Loucy (cell line): Measurements from ENCODE around the gene TNFRSF14.

Experiments used
- H2AFZ ChIP-seq: fragments of 200-600 bp; sonication (generic); 2 replicates; pipeline ENCODE4 v1.6.0; 2016; ENCODE audit warnings: antibody characterized with exemption, mild to moderate bottlenecking, low read length, moderate library complexity
- H3F3A ChIP-seq: fragments of 200-600 bp; 2 replicates; pipeline ENCODE4 v1.6.0; 2016; ENCODE audit warnings: antibody characterized with exemption, low read depth, mild to moderate bottlenecking
- H3K27me3 ChIP-seq: fragments of 200-600 bp; sonication (generic); 2 replicates; pipeline ENCODE4 v1.6.1; 2014; ENCODE audit warnings: low read length, mild to moderate bottlenecking; ENCODE audit not compliant: insufficient read depth, poor library complexity, severe bottlenecking
- H3K36me3 ChIP-seq: fragments of 200-600 bp; sonication (generic); 2 replicates; pipeline ENCODE4 v1.6.1; 2016; ENCODE audit warnings: low read length; ENCODE audit not compliant: insufficient read depth
- H3K4me1 ChIP-seq: fragments of 200-600 bp; sonication (generic); 2 replicates; pipeline ENCODE4 v1.5.1; 2014; ENCODE audit warnings: low read length, mild to moderate bottlenecking; ENCODE audit not compliant: insufficient read depth, poor library complexity, severe bottlenecking
- H3K4me2 ChIP-seq: fragments of 200-600 bp; sonication (generic); 2 replicates; pipeline ENCODE4 v1.6.0; 2014; ENCODE audit warnings: antibody characterized with exemption, low read length, low read depth, mild to moderate bottlenecking; ENCODE audit not compliant: poor library complexity, severe bottlenecking
- H3K4me3 ChIP-seq: fragments of 200-600 bp; sonication (generic); 2 replicates; pipeline ENCODE4 v1.5.1; 2014; ENCODE audit warnings: low read length, mild to moderate bottlenecking, mixed read lengths; ENCODE audit not compliant: poor library complexity, severe bottlenecking
- H3K79me2 ChIP-seq: fragments of 200-600 bp; sonication (generic); 2 replicates; pipeline ENCODE4 v1.6.1; 2014; ENCODE audit warnings: low read length; ENCODE audit not compliant: insufficient read depth
- H3K9ac ChIP-seq: fragments of 200-600 bp; sonication (generic); 2 replicates; pipeline ENCODE4 v1.6.0; 2014; ENCODE audit warnings: mild to moderate bottlenecking, low read depth, low read length, moderate library complexity; ENCODE audit not compliant: poor library complexity, severe bottlenecking
- H3K9me2 ChIP-seq: fragments of 200-600 bp; sonication (generic); replicated peaks from 2 replicates; pipeline ENCODE4 v1.6.1; 2016; ENCODE audit warnings: low read depth, low read length, mixed read lengths
- H3K9me3 ChIP-seq: fragments of 200-600 bp; sonication (generic); 2 replicates; pipeline ENCODE4 v1.6.1; 2014; ENCODE audit warnings: mild to moderate bottlenecking, antibody characterized with exemption, low read length, low read depth; ENCODE audit not compliant: insufficient read depth
- H4K20me1 ChIP-seq: fragments of 200-600 bp; sonication (generic); 2 replicates; pipeline ENCODE4 v1.6.0; 2014; ENCODE audit warnings: antibody characterized with exemption, low read length, mild to moderate bottlenecking; ENCODE audit not compliant: insufficient read depth, poor library complexity, severe bottlenecking
- CTCF ChIP-seq: fragments of 200-600 bp; sonication (generic); conservative IDR thresholded peaks from 2 replicates; pipeline ENCODE4 v1.5.1; 2014; ENCODE audit warnings: mild to moderate bottlenecking, antibody characterized with exemption, low read length
- EZH2phosphoT487 ChIP-seq: fragments of 200-600 bp; IDR thresholded peaks from 2 replicates; pipeline ENCODE4 v1.6.1; 2018; ENCODE audit warnings: antibody characterized with exemption, mild to moderate bottlenecking, moderate library complexity, borderline replicate concordance

Gene TNFRSF14

DNA sequence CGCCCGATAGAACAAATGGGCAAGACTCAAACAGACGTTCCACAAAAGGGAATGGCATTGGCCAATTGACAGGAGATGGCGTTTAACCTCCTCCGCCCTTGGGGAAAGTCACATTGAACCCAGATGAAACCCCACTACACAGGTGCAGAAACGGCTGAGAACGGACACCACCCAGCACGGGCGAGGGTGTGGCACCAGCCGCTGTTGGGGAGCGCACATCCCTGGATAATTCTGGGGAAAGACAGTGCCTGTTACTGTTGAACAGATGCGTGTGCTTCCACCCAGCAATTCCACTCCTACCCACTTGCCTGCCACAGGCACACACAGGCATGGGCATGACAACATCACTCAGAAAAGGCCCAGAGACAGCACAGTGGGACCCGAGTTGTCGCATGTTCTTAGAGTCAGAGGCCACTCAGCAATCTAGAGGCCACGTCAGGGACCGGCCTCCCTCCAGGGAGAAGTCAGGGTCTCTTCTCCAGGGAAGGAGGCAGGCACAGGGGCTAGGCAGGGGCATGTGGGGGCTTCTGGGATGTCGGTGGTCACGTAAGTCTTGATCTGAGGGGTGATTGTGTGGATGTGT lies 45.6 kb downstream of the TNFRSF14 start:
- H3K27me3 ChIP-seq = no peaks in the 10 kb centered on the region

DNA sequence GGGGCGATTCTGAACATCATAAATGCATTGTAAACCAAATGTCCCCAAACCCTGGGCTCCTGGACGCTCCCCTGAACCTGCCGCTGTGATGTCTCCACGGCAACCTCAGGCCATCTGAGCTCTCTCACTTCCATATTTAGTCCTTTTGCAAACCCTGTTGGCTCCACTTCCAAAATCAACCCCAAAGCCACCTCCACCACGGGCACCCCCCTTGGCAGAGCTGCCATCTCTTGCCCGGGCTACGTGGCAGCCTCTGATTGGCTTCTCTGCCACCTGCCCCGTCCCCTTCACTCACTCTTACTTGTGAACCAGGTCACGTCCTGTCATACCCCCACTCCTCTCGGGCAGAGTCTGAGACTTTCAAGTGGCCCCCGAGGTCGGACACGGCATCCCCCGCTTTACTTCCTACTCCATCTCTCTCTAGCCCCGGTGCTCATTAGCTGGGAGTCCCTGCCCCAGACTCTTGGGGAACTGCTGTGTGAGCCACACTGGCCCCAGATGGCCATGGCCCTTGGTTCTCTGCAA lies 46.2 kb downstream of the TNFRSF14 start:
- no peaks in the 10 kb centered on the region for H3K36me3 ChIP-seq
- no peaks in the 10 kb centered on the region for H3K9me2 ChIP-seq
- H3F3A ChIP-seq = no peaks in the 10 kb centered on the region
- H3K4me2 ChIP-seq = no peak overlapping the region
- no peaks in the 10 kb centered on the region for H3K79me2 ChIP-seq
- no peak overlapping the region for H3K9ac ChIP-seq
- H3K27me3 ChIP-seq = no peaks in the 10 kb centered on the region
- H2AFZ ChIP-seq = no peak overlapping the region
- H3K4me1 ChIP-seq = no peaks in the 10 kb centered on the region
- H3K4me3 ChIP-seq = no peak overlapping the region
- peaks cover 4% of the 10 kb centered on the region; the same call in 1 of the 2 replicates for H3K9me3 ChIP-seq
- TF ChIP-seq EZH2phosphoT487 = no peak
- TF ChIP-seq CTCF = no peak
- H4K20me1 ChIP-seq = no peaks in the 10 kb centered on the region

More for the DNA sequence above, 45.6 kb downstream of the TNFRSF14 start:
- Histone ChIP-seq H4K20me1 (no peaks in the 10 kb centered on the region), H3K9me2 (no peaks in the 10 kb centered on the region), H3K36me3 (no peaks in the 10 kb centered on the region), H3K9ac (no peak overlapping the region), H3K4me2 (no peak overlapping the region), H3K9me3 (peaks cover 4% of the 10 kb centered on the region; the same call in 1 of the 2 replicates), H2AFZ (no peak overlapping the region), H3K79me2 (no peaks in the 10 kb centered on the region), H3K4me3 (no peak overlapping the region), H3F3A (no peaks in the 10 kb centered on the region), H3K4me1 (no peaks in the 10 kb centered on the region)
- TF ChIP-seq EZH2phosphoT487 (no peak), CTCF (no peak)

GRCh38 chr1:2602866-2603520 lies 46.8 kb downstream of the TNFRSF14 start:
- no peaks in the 10 kb centered on the region for H3K9me2 ChIP-seq
- no peak overlapping the region for H3K4me3 ChIP-seq
- H3K4me2 ChIP-seq = no peak overlapping the region
- no peaks in the 10 kb centered on the region for H3K36me3 ChIP-seq
- no peaks in the 10 kb centered on the region for H3K79me2 ChIP-seq
- H3K9ac ChIP-seq = no peak overlapping the region
- H3F3A ChIP-seq = no peaks in the 10 kb centered on the region
- no peaks in the 10 kb centered on the region for H3K4me1 ChIP-seq
- H4K20me1 ChIP-seq = no peaks in the 10 kb centered on the region
- H3K9me3 ChIP-seq = peaks cover 4% of the 10 kb centered on the region; the same call in 1 of the 2 replicates
- no peak overlapping the region for H2AFZ ChIP-seq
- no peaks in the 10 kb centered on the region for H3K27me3 ChIP-seq
- TF ChIP-seq CTCF (no peak), EZH2phosphoT487 (no peak)
